ENCODE data around the gene XPA. TPM values are rescaled to one million over a fixed set of nuclear protein-coding genes. Genes with fewer than 3 reads are reported as not detected.

The XPA gene
- total RNA-seq, 1 donor from 2014 or later: 9.8 TPM

GRCh38 chr9:97632248-97632984, 64.7 kb downstream of the XPA start:
- peak overlapping the region; percentile 99 for H3K27ac Mint-ChIP-seq (ENCODE audit: unreplicated experiment)
- no peaks in the 10 kb centered on the region for H3K27me3 ChIP-seq (ENCODE audit: insufficient read depth, low read length)
- peaks cover 37% of the 10 kb centered on the region for H4K20me1 ChIP-seq (ENCODE audit: insufficient read depth, low read length)
- peak overlapping the region; percentile 93 for H2AFZ ChIP-seq (ENCODE audit: low read depth, low read length)
- peak overlapping the region; percentile 95 for H3K4me3 ChIP-seq (ENCODE audit: insufficient read depth, low read depth, low read length)
- no peaks in the 10 kb centered on the region for H3K9me3 ChIP-seq (ENCODE audit: insufficient read depth, low read depth, low read length)
- peak overlapping the region; percentile 99 for H3K27ac ChIP-seq (ENCODE audit: low read depth, low read length)
- H3K27me3 Mint-ChIP-seq (ENCODE audit: low read depth, unreplicated experiment): no peaks in the 10 kb centered on the region
- no peaks in the 10 kb centered on the region for H3K9me3 Mint-ChIP-seq (ENCODE audit: unreplicated experiment)
- peaks cover 80% of the 10 kb centered on the region for H3K79me2 ChIP-seq (ENCODE audit: insufficient read depth, low read length)
- DNase-seq (ENCODE audit: low read depth) (peak; percentile 80), FAIRE-seq (no peak)
- no peaks in the 10 kb centered on the region for H3K36me3 ChIP-seq (ENCODE audit: insufficient read depth, low read length)
- H3K4me1 Mint-ChIP-seq (ENCODE audit: low read depth, unreplicated experiment): peaks cover 22% of the 10 kb centered on the region
- H3K4me2 ChIP-seq (ENCODE audit: low read length): peak overlapping the region; percentile 96
- H3K4me1 ChIP-seq (ENCODE audit: insufficient read depth, low read length): peaks cover 15% of the 10 kb centered on the region
- H3K4me3 Mint-ChIP-seq (ENCODE audit: unreplicated experiment): peak overlapping the region; percentile 93
- peaks cover 2% of the 10 kb centered on the region for H3K36me3 Mint-ChIP-seq (ENCODE audit: low read depth, unreplicated experiment)
- no peak for TF ChIP-seq CTCF (IDR thresholded peaks at IDR 0.05; ENCODE audit: insufficient read depth, low read depth, low read length)
- TF ChIP-seq EZH2 (IDR thresholded peaks at IDR 0.05; ENCODE audit: insufficient read depth, low read length): no peak
- H3K9ac ChIP-seq (ENCODE audit: low read length): peak overlapping the region; percentile 95

GRCh38 chr9:97630591-97630990, 66.5 kb downstream of the XPA start:
- no peaks in the 10 kb centered on the region for H3K27me3 Mint-ChIP-seq (ENCODE audit: low read depth, unreplicated experiment)
- Histone ChIP-seq H3K4me2 (ENCODE audit: low read length) (no peak overlapping the region), H3K79me2 (ENCODE audit: insufficient read depth, low read length) (peaks cover 71% of the 10 kb centered on the region), H4K20me1 (ENCODE audit: insufficient read depth, low read length) (peaks cover 24% of the 10 kb centered on the region), H3K4me3 (ENCODE audit: insufficient read depth, low read depth, low read length) (no peak overlapping the region), H3K36me3 (ENCODE audit: insufficient read depth, low read length) (peaks cover 3% of the 10 kb centered on the region), H3K9me3 (ENCODE audit: insufficient read depth, low read depth, low read length) (no peaks in the 10 kb centered on the region), H3K9ac (ENCODE audit: low read length) (no peak overlapping the region), H3K4me1 (ENCODE audit: insufficient read depth, low read length) (peaks cover 15% of the 10 kb centered on the region), H3K27me3 (ENCODE audit: insufficient read depth, low read length) (no peaks in the 10 kb centered on the region), H3K27ac (ENCODE audit: low read depth, low read length) (no peak overlapping the region), H2AFZ (ENCODE audit: low read depth, low read length) (no peak overlapping the region)
- H3K27ac Mint-ChIP-seq (ENCODE audit: unreplicated experiment): no peak overlapping the region
- FAIRE-seq: no peak
- TF ChIP-seq EZH2 (IDR thresholded peaks at IDR 0.05; ENCODE audit: insufficient read depth, low read length) (no peak), CTCF (IDR thresholded peaks at IDR 0.05; ENCODE audit: insufficient read depth, low read depth, low read length) (no peak)
- no peaks in the 10 kb centered on the region for H3K9me3 Mint-ChIP-seq (ENCODE audit: unreplicated experiment)
- peaks cover 4% of the 10 kb centered on the region for H3K36me3 Mint-ChIP-seq (ENCODE audit: low read depth, unreplicated experiment)
- H3K4me3 Mint-ChIP-seq (ENCODE audit: unreplicated experiment): no peak overlapping the region
- peaks cover 14% of the 10 kb centered on the region for H3K4me1 Mint-ChIP-seq (ENCODE audit: low read depth, unreplicated experiment)
- DNase-seq (ENCODE audit: low read depth): no peak

GRCh38 chr9:97629156-97629555, 68.0 kb downstream of the XPA start:
- no peak overlapping the region for H2AFZ ChIP-seq (ENCODE audit: low read depth, low read length)
- H3K27ac ChIP-seq (ENCODE audit: low read depth, low read length): no peak overlapping the region
- Mint-ChIP-seq H3K27ac (ENCODE audit: unreplicated experiment) (no peak overlapping the region), H3K4me3 (ENCODE audit: unreplicated experiment) (no peak overlapping the region), H3K9me3 (ENCODE audit: unreplicated experiment) (no peaks in the 10 kb centered on the region), H3K27me3 (ENCODE audit: low read depth, unreplicated experiment) (no peaks in the 10 kb centered on the region), H3K36me3 (ENCODE audit: low read depth, unreplicated experiment) (peaks cover 6% of the 10 kb centered on the region), H3K4me1 (ENCODE audit: low read depth, unreplicated experiment) (peaks cover 10% of the 10 kb centered on the region)
- peaks cover 9% of the 10 kb centered on the region for H3K36me3 ChIP-seq (ENCODE audit: insufficient read depth, low read length)
- TF ChIP-seq CTCF (IDR thresholded peaks at IDR 0.05; ENCODE audit: insufficient read depth, low read depth, low read length) (no peak), EZH2 (IDR thresholded peaks at IDR 0.05; ENCODE audit: insufficient read depth, low read length) (no peak)
- DNase-seq (ENCODE audit: low read depth) (no peak), FAIRE-seq (no peak)
- H3K79me2 ChIP-seq (ENCODE audit: insufficient read depth, low read length): peaks cover 57% of the 10 kb centered on the region
- H4K20me1 ChIP-seq (ENCODE audit: insufficient read depth, low read length): peaks cover 17% of the 10 kb centered on the region
- H3K27me3 ChIP-seq (ENCODE audit: insufficient read depth, low read length): no peaks in the 10 kb centered on the region
- H3K4me1 ChIP-seq (ENCODE audit: insufficient read depth, low read length): peaks cover 7% of the 10 kb centered on the region
- no peak overlapping the region for H3K4me2 ChIP-seq (ENCODE audit: low read length)
- no peak overlapping the region for H3K9ac ChIP-seq (ENCODE audit: low read length)
- no peaks in the 10 kb centered on the region for H3K9me3 ChIP-seq (ENCODE audit: insufficient read depth, low read depth, low read length)
- no peak overlapping the region for H3K4me3 ChIP-seq (ENCODE audit: insufficient read depth, low read depth, low read length)

Measured in astrocyte (in vitro differentiated cells and primary cell).